ENCODE results near the gene PDE6D. TPM values are rescaled to one million over a fixed set of nuclear protein-coding genes. Genes with fewer than 3 reads are reported as not detected.

The PDE6D gene
- total RNA-seq, 3 donors from 2014 or later (not counting 1 experiment from before 2014, with no cell fraction given): 21.6 to 29.2 (median 22.8) TPM

- Mint-ChIP-seq H3K4me1 (peaks cover 2 to 13% of the 10 kb centered on the region in 2 donors), H3K27me3 (ENCODE audit: low read depth in 2 of 2) (peaks cover 0 to 14% of the 10 kb centered on the region in 2 donors), H3K9me3 (no peaks in the 10 kb centered on the region), H3K4me3 (peak overlapping the region; percentile 10), H3K36me3 (no peaks in the 10 kb centered on the region), H3K27ac (no peak overlapping the region)
- Histone ChIP-seq H3K36me3 (ENCODE audit: control insufficient read depth, insufficient read depth, low read length) (no peaks in the 10 kb centered on the region), H3K27ac (ENCODE audit: low read length) (no peak overlapping the region), H3K9me3 (ENCODE audit: control insufficient read depth, insufficient read depth, low read length) (no peaks in the 10 kb centered on the region), H3K4me1 (ENCODE audit: control insufficient read depth, insufficient read depth, low read length) (peaks cover 14% of the 10 kb centered on the region), H3K27me3 (ENCODE audit: control insufficient read depth, insufficient read depth, low read length) (peaks cover 3% of the 10 kb centered on the region), H3K4me3 (ENCODE audit: low read length) (no peak overlapping the region)
- intact Hi-C loops (cut with micrococcal nuclease): no loop called here
- DNase-seq (no peak), ATAC-seq (no peak)
- no peak for TF ChIP-seq CTCF (IDR thresholded peaks at IDR 0.05)
- 79% methylated on average over 11 of the region's 11 CpGs for WGBS (ENCODE audit: insufficient coverage)
Observed at GRCh38 chr2:231682603-231683291, 98.3 kb downstream of the PDE6D start.

Other genes with a start within 250 kb of the PDE6D start
- not detected for gene TEX44, start 188.4 kb downstream of the PDE6D start, total RNA-seq
- gene PTMA, start 72.8 kb downstream of the PDE6D start, total RNA-seq: 1,000 to 10,000 TPM; 1,245 to 1,643 (median 1,314) TPM
- 10 to 100 TPM; 44.2 to 59.9 (median 53.9) TPM for gene COPS7B, start 5.2 kb upstream of the PDE6D start, total RNA-seq
- not detected for gene NPPC, start 145.1 kb upstream of the PDE6D start, total RNA-seq
- 10 to 100 TPM; 56.4 to 63.6 (median 59.4) TPM for gene DIS3L2, start 180.4 kb upstream of the PDE6D start, total RNA-seq